Lung microvascular endothelial cell (primary cell): ENCODE data around the gene WEE2. TPM values are rescaled to one million over a fixed set of nuclear protein-coding genes. Genes with fewer than 3 reads are reported as not detected.

ENCODE experiments used
- DNase-seq, 2 donors: peaks; one replicate each; pipeline versions ENCODE4 v3.0.0 to v3.0.0-alpha.2; 2010; ENCODE audit warnings: low read depth in 2 of 2
- total RNA-seq: library from RNA; depleted of rRNA; stranded (reverse); fragments of >200 nt; gene quantifications from 2 replicates; pipeline ENCODE4 v1.2.1, GENCODE V29; 2014

The WEE2 gene
- under 0.01 TPM in 2 replicates for total RNA-seq

GRCh38 chr7:141708351-141708750 is at the start of gene WEE2:
Gene WEE2, plus strand, starts transcription at chr7:141708353. Its CDS starts 406 bp downstream, at chr7:141708759.
- no peak for DNase-seq

GRCh38 chr7:141659501-141659900 is 48.7 kb upstream of the WEE2 start:
- no peak for DNase-seq

GRCh38 chr7:141660259-141660658 is 47.9 kb upstream of the WEE2 start:
- peak in 1 of 2 donors; percentile 88 for DNase-seq

- peak; percentile 74 to 86 for DNase-seq
Measured at GRCh38 chr7:141663081-141663849, 44.9 kb upstream of the WEE2 start.

DNA sequence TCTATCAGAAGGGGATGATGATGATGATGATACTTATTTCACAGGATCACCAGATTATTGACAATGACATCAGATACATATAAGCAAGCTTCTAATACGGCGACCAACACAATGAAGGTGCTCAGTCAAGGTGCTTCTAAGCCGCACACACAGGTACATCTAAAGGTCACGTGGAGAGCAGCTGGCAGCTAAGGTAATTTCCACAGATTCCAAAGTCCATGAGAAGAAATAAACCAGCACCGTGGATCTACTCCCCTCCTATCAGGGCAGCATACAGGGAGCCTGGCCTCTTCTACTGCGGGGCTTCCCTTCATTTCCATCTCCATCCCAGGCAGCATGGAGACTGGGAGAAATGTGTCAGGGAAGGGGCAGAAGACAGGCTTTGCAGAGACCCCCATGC is 43.7 kb upstream of the WEE2 start:
- no peak for DNase-seq

DNA sequence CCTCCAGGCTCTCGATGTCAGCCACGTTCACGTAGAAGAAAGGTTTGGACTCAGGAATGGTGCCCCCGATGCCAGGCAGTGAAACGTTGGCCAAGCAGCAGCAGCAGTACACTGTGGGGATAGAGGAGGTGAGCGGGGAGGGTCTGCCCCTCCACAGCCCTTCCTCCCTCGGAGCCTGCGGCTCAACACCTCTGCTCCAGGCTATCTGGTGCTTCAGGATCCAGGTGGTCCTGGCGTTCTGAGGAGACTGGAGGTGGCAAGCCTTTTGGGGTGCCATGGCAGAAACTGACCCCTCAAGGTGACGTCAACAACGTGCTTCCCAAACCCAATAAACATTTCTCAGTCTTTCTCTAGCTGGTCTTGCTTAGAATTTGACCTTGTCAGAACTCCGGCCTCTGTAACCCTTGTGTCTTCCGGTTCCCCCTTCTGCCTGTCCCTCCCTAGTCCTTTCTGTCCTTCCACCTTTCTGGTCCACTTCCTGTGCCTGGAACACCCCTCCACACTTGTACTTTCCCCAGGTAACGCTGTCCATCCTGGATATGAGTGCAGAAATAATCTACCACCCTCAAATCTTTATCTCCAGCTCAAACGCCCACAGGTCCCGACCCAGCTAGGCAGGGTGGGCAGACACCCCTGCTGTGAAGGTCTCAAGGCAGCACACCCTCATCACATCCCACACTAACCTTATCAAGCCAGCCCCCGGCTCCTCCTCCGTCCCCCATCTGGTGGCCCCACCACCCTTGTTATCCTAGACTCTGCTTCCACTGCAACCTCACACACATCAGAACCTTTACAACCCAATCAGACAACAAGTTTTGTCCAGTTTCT is 42.7 kb upstream of the WEE2 start:
- DNase-seq, result no peak

DNA sequence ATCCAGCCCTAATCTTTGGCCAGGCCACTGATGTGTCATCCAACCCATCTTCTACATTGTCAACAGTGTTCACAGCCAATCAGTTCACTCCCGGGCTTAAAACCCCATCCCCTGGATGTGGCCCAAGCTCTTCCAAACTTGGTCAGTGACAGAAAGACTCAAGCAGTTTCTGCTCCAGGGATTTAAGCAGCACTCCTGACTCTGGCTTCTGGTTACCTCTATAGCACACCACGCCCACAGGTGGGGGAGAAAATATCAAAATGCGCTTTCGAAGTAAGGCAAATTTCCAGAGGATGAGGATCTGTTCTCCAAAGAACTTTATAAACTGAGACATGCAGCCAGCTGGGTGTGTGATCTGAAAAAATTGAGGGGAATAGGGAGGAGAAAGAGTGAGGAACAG is 42.1 kb upstream of the WEE2 start:
- DNase-seq, result no peak

DNA sequence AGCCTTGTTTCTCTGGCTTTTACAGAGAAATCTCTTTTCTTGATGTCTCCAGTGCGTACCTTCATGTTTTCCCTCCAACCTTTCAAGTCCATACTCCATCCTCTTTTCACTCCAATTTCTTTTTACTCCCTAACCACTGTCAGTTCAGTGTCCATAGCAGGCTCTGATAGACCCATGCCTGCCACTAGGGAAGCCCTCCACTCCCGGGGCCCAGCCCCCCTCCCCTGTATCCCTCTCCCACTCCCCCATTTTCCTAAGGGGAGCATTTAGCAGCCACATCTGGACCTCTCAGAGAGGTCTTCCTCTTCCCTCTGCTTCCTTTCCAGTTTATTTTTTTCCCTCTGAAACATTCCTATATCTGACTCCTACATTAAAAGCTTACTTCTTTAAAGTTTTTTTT is 39.3 kb upstream of the WEE2 start:
- DNase-seq, result no peak

DNA sequence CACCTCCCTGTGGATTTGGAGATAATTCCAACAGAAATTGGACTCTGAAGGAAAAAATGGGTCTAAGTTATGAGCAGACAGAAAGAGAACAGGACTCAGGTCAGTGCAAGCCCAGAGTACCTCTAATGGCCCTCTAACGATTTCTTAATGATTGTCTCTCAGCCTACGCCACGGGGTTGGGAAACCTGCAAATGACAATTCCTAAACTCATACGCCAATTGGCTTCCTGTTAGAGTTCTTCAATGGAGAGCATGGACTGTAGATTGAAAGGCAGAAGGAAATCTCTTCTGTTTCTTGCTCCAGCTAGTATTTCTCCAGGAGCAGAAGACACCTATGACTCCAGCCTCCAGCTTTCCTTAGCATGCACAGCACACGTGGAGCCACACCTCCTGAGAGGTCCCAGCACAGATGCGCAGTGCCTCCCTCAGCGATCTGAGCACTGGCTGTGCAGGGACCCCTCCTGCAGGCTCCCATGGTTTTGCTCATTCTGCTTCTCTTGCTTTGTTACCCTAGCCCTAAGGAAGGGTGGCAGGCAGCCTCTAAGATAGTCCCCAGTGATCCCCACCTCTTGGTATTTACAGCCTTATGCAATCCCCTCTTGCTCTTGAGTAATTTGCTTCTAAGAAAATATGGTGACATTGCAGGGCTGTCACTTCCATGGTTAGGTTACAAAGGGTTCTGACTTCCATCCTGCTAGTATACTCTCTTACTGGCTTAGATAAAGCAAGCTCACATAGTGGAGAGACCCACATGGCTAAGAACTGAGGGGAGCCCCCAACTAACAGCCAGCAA is 36.3 kb upstream of the WEE2 start:
- no peak for DNase-seq

GRCh38 chr7:141673346-141673745 is 34.8 kb upstream of the WEE2 start:
- DNase-seq, result no peak

GRCh38 chr7:141674171-141674671 is 33.9 kb upstream of the WEE2 start:
- DNase-seq, result peak; percentile 92 to 97

DNA sequence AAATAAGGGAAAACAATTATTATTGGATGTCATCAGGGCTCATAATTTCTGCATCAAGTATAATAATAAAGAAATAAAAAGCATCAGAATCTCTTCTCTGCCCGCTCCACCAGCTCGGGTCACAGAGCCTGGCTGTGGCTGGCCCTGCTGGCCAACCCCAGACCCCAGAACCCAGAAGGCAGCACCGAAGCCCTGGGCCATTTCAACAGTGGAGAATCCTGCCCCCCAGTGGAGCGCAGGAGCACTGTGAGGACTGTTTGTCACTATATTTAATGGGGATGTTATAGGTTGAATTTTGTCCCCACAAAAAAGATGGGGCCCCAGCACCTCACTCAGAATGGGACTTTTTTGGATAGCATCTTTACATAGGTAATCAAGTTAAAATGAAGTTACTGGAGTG is 33.5 kb upstream of the WEE2 start:
- DNase-seq, result peak in 1 of 2 donors; percentile 85

- DNase-seq, result peak in 1 of 2 donors; percentile 70
Measured at GRCh38 chr7:141675436-141676215, 32.5 kb upstream of the WEE2 start.

- DNase-seq, result no peak
Measured at GRCh38 chr7:141676618-141677017, 31.5 kb upstream of the WEE2 start.

DNA sequence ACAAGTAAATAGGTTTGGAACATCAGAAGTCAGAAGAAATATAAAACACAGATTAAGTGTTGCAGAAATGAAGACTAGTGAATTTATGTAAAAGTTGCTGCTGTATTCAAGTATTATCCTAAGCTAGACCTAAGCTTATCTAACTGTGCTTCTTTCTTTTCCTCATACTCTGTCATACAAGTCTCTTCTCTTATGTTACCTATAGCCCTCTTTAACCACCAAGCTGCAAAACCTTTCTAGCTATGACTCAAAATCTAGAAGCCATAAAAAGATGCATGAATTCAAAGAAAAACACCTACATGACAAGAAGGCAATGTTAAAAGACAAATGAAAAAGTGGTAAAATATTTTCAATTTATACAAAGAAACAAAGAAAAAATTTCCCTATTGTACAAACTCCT is 29.1 kb upstream of the WEE2 start:
- DNase-seq, result no peak

- no peak for DNase-seq
Measured at GRCh38 chr7:141685285-141686023, 22.7 kb upstream of the WEE2 start.

- no peak for DNase-seq
Measured at GRCh38 chr7:141686074-141686473, 22.1 kb upstream of the WEE2 start.

- DNase-seq, result no peak
Measured at GRCh38 chr7:141686670-141687069, 21.5 kb upstream of the WEE2 start.

GRCh38 chr7:141688043-141688442 is 20.1 kb upstream of the WEE2 start:
- no peak for DNase-seq
